BLaER1 treated with 17β-estradiol and CSF1 and Interleukin-3, amounts not matched to agents 10 nM and 100 nM (cell line): Measurements from ENCODE around the gene CDK5.

Experiments used
- H3K27ac ChIP-seq, 11 experiments: shearing (Covaris generic); formaldehyde crosslinking; 2 replicates each; pipeline ENCODE4 v1.8.1; 2022
- H3K27me3 ChIP-seq, 11 experiments: shearing (Covaris generic); formaldehyde crosslinking; 2 replicates each; pipeline ENCODE4 v1.8.1; 2022
- H3K36me3 ChIP-seq, 11 experiments: shearing (Covaris generic); formaldehyde crosslinking; 2 replicates each; pipeline ENCODE4 v1.8.1; 2022
- H3K4me1 ChIP-seq, 10 experiments: shearing (Covaris generic); formaldehyde crosslinking; 2 replicates each; pipeline ENCODE4 v1.8.1; 2022
- H3K4me2 ChIP-seq, 11 experiments: shearing (Covaris generic); formaldehyde crosslinking; 2 replicates each; pipeline ENCODE4 v1.8.1; 2022
- H3K4me3 ChIP-seq, 10 experiments: shearing (Covaris generic); formaldehyde crosslinking; 2 replicates each; pipeline ENCODE4 v1.8.1; 2022
- H3K9ac ChIP-seq, 11 experiments: shearing (Covaris generic); formaldehyde crosslinking; 2 replicates each; pipeline ENCODE4 v1.8.1; 2022
- H3K9me3 ChIP-seq, 11 experiments: shearing (Covaris generic); formaldehyde crosslinking; replicated peaks in 1 of 11; 2 replicates each; pipeline ENCODE4 v1.8.1; 2022
- H4K20me1 ChIP-seq, 11 experiments: shearing (Covaris generic); formaldehyde crosslinking; 2 replicates each; pipeline ENCODE4 v1.8.1; 2022
- Cebpa-rat ChIP-seq, 11 experiments: shearing (Covaris generic); IDR thresholded peaks; 2 replicates each; pipeline ENCODE4 v1.8.1; 2022

Gene CDK5

GRCh38 chr7:151008143-151008510 lies 49.6 kb downstream of the CDK5 start:
- no peak for TF ChIP-seq Cebpa-rat (IDR thresholded peaks at IDR 0.05)
- H3K27me3 ChIP-seq = peaks cover 0 to 3% (median 0%) of the 10 kb centered on the region in 11 experiments; a peak in 3 of 22 replicates
- no peaks in the 10 kb centered on the region for H3K9me3 ChIP-seq
- no peaks in the 10 kb centered on the region for H4K20me1 ChIP-seq
- 0 out of 22 replicates have a peak, but pooled peaks cover 0 to 6% (median 0%) of the 10 kb centered on the region in 11 experiments for H3K36me3 ChIP-seq
- peaks cover 70 to 85% (median 84%) of the 10 kb centered on the region in 10 experiments for H3K4me1 ChIP-seq
- H3K4me2 ChIP-seq = peak overlapping the region; percentile 85 to 98 (median 92)
- peak overlapping the region in 9 of 11 experiments; percentile 53 to 74 (median 62); a peak in 18 of 22 replicates for H3K9ac ChIP-seq
- peak overlapping the region; percentile 31 to 62 (median 48) for H3K4me3 ChIP-seq
- peak overlapping the region in 10 of 11 experiments; percentile 21 to 78 (median 62); a peak in 17 of 22 replicates for H3K27ac ChIP-seq

GRCh38 chr7:151007469-151007898 lies 50.2 kb downstream of the CDK5 start:
- Histone ChIP-seq H3K4me2 (peak overlapping the region; percentile 85 to 98 (median 92)), H3K4me3 (peak overlapping the region in 9 of 10 experiments; percentile 40 to 62 (median 48); a peak in 16 of 20 replicates), H3K9ac (peak overlapping the region in 10 of 11 experiments; percentile 3 to 74 (median 60); a peak in 18 of 22 replicates), H3K27me3 (no peaks in the 10 kb centered on the region), H3K36me3 (peaks cover 0 to 8% (median 0%) of the 10 kb centered on the region in 11 experiments; a peak in 1 of 22 replicates), H3K27ac (peak overlapping the region in 10 of 11 experiments; percentile 21 to 78 (median 64); a peak in 20 of 22 replicates), H3K4me1 (peaks cover 64 to 79% (median 77%) of the 10 kb centered on the region in 10 experiments), H4K20me1 (no peaks in the 10 kb centered on the region), H3K9me3 (no peaks in the 10 kb centered on the region)
- TF ChIP-seq Cebpa-rat (IDR thresholded peaks at IDR 0.05) = no peak

GRCh38 chr7:151006590-151007300 lies 51.0 kb downstream of the CDK5 start:
- peaks cover 0 to 11% (median 3%) of the 10 kb centered on the region in 11 experiments; a peak in 4 of 22 replicates for H3K36me3 ChIP-seq
- no peaks in the 10 kb centered on the region for H3K9me3 ChIP-seq
- no peak for TF ChIP-seq Cebpa-rat (IDR thresholded peaks at IDR 0.05)
- H3K27ac ChIP-seq = peak overlapping the region in 9 of 11 experiments; percentile 56 to 78 (median 65); a peak in 19 of 22 replicates
- H4K20me1 ChIP-seq = no peaks in the 10 kb centered on the region
- peak overlapping the region in 8 of 10 experiments; percentile 43 to 62 (median 48); a peak in 10 of 20 replicates for H3K4me3 ChIP-seq
- peaks cover 56 to 74% (median 71%) of the 10 kb centered on the region in 10 experiments for H3K4me1 ChIP-seq
- peak overlapping the region in 10 of 11 experiments; percentile 3 to 74 (median 60); a peak in 18 of 22 replicates for H3K9ac ChIP-seq
- H3K4me2 ChIP-seq = peak overlapping the region; percentile 85 to 98 (median 92)
- H3K27me3 ChIP-seq = no peaks in the 10 kb centered on the region

GRCh38 chr7:151005566-151005965 lies 52.1 kb downstream of the CDK5 start:
- H3K27ac ChIP-seq = no peak overlapping the region
- no peaks in the 10 kb centered on the region for H3K9me3 ChIP-seq
- TF ChIP-seq Cebpa-rat (IDR thresholded peaks at IDR 0.05) = no peak
- no peak overlapping the region for H3K9ac ChIP-seq
- peak overlapping the region in 10 of 11 experiments; percentile 7 to 98 (median 92); a peak in 17 of 22 replicates for H3K4me2 ChIP-seq
- H3K4me1 ChIP-seq = peaks cover 44 to 73% (median 68%) of the 10 kb centered on the region in 10 experiments
- peaks cover 0 to 22% (median 9%) of the 10 kb centered on the region in 11 experiments; a peak in 5 of 22 replicates for H3K36me3 ChIP-seq
- no peak overlapping the region for H3K4me3 ChIP-seq
- no peaks in the 10 kb centered on the region for H4K20me1 ChIP-seq
- no peaks in the 10 kb centered on the region for H3K27me3 ChIP-seq
